Kidney (tissue), 14 donors: ENCODE data around the gene SLC1A5. TPM values are rescaled to one million over a fixed set of nuclear protein-coding genes. Genes with fewer than 3 reads are reported as not detected.

Source experiments
- DNase-seq, 5 donors: peaks; one replicate each; pipeline ENCODE4 v3.0.0-alpha.2; 2013 to 2020
- FAIRE-seq: peaks from 2 replicates; lab custom pipeline; 2012; peaks lifted over from hg19 to GRCh38; lab: Jason Lieb, UNC
- H3K27ac ChIP-seq, 2 donors: one replicate each; pipeline ENCODE4 v1.7.0; 2013; ENCODE audit warnings: low read depth in 2 of 2, low read length in 2 of 2, inconsistent platforms in 1 of 2
- H3K27me3 ChIP-seq: one replicate; pipeline ENCODE4 v1.7.1; 2013; ENCODE audit warnings: low read length, inconsistent platforms; ENCODE audit not compliant: control insufficient read depth, insufficient read depth
- H3K36me3 ChIP-seq, 3 donors: one replicate each; pipeline versions ENCODE4 v1.7.0 to v1.7.1; 2013; ENCODE audit warnings: low read length in 3 of 3, control low read depth in 1 of 3, inconsistent platforms in 1 of 3; ENCODE audit not compliant: insufficient read depth in 3 of 3, control insufficient read depth in 2 of 3
- H3K4me1 ChIP-seq, 3 donors: one replicate each; pipeline versions ENCODE4 v1.7.0 to v1.7.1; 2013; ENCODE audit warnings: low read length in 3 of 3, inconsistent platforms in 1 of 3, low read depth in 1 of 3; ENCODE audit not compliant: control insufficient read depth in 2 of 3, insufficient read depth in 2 of 3
- H3K4me3 ChIP-seq, 3 donors: one replicate each; pipeline versions ENCODE4 v1.7.0 to v1.8.1; 2013; ENCODE audit warnings: low read length in 3 of 3, control low read depth in 1 of 3, inconsistent platforms in 1 of 3
- H3K9ac ChIP-seq, 3 donors: one replicate each; pipeline versions ENCODE4 v1.7.0 to v1.7.1; 2013; ENCODE audit warnings: low read length in 3 of 3, control low read depth in 1 of 3, inconsistent platforms in 1 of 3
- H3K9me3 ChIP-seq, 3 donors: one replicate each; pipeline versions ENCODE4 v1.7.0 to v1.7.1; 2013; ENCODE audit warnings: low read length in 3 of 3, control low read depth in 1 of 3, inconsistent platforms in 1 of 3; ENCODE audit not compliant: control insufficient read depth in 2 of 3, insufficient read depth in 1 of 3
- CTCF ChIP-seq: IDR thresholded peaks from 3 replicates; pipeline ENCODE4 v1.5.1; 2012; ENCODE audit warnings: mild to moderate bottlenecking, moderate library complexity, borderline replicate concordance; ENCODE audit not compliant: insufficient read depth; ENCODE audit errors: extremely low read depth
- intact Hi-C: fragments of 100-400 bp; cut with DNase I; formaldehyde crosslinking; loops from one replicate; pipeline ENCODE4 v1.11.1; 2022
- polyA plus RNA-seq: library from polyadenylated mRNA; stranded (reverse); fragments of 350-450 nt; fragmentation: Illumina TruSeq; extraction: RNeasy Lipid Tissue Mini Kit (QIAGEN cat#74804); gene quantifications from one replicate; pipeline ENCODE4 v1.2.3, GENCODE V29; 2014; ENCODE audit warnings: low read depth, low replicate concordance; ENCODE audit not compliant: insufficient read depth
- total RNA-seq: library from RNA; stranded (reverse); fragmentation: NEBNext Ultra II Directional; extraction: Animal tissue kit (Norgen Biotek cat#: 25700); gene quantifications from one replicate; pipeline ENCODE4 v1.2.1, GENCODE V29; 2021
- donor health status: control.
- donor health status: control.
- donor health status: control.
- donor health status: control.
- donor health status: control.
- donor health status: DM: yes; HTN: yes; CAD: no.
- donor health status: Normal renal cell carcinoma (clear cell type).

The SLC1A5 gene
- total and polyA plus RNA-seq, 2 donors from 2014 or later, result 42.1 to 93.9 TPM

- Histone ChIP-seq H3K27me3 (no peaks in the 10 kb centered on the region), H3K4me3 (peak overlapping the region; percentile 7 to 72 (median 61)), H3K9me3 (no peaks in the 10 kb centered on the region), H3K4me1 (peaks cover 3 to 29% (median 22%) of the 10 kb centered on the region in 3 donors), H3K9ac (peak overlapping the region in 1 of 3 donors; percentile 77), H3K27ac (peak overlapping the region; percentile 88 to 90), H3K36me3 (peaks cover 0 to 3% (median 2%) of the 10 kb centered on the region in 3 donors)
- DNase-seq (no peak), FAIRE-seq (no peak)
- intact Hi-C loops, result no loop called here
- no peak for TF ChIP-seq CTCF
Observed at GRCh38 chr19:46785980-46786235, 2.5 kb downstream of the SLC1A5 start.

- intact Hi-C loops, result no loop called here
- Histone ChIP-seq H3K9me3 (no peaks in the 10 kb centered on the region), H3K27ac (peak overlapping the region; percentile 51 to 90), H3K36me3 (peaks cover 0 to 4% (median 2%) of the 10 kb centered on the region in 3 donors), H3K4me3 (peak overlapping the region; percentile 17 to 72 (median 61)), H3K9ac (peak overlapping the region in 1 of 3 donors; percentile 77), H3K4me1 (peaks cover 3 to 29% (median 22%) of the 10 kb centered on the region in 3 donors), H3K27me3 (no peaks in the 10 kb centered on the region)
- TF ChIP-seq CTCF, result no peak
- DNase-seq (peak in 1 of 5 donors; percentile 37), FAIRE-seq (no peak)
Observed at GRCh38 chr19:46785054-46785979, 3.1 kb downstream of the SLC1A5 start.

- peak overlapping the region; percentile 17 to 72 (median 33) for H3K4me3 ChIP-seq
- no peaks in the 10 kb centered on the region for H3K9me3 ChIP-seq
- H3K27me3 ChIP-seq, result no peaks in the 10 kb centered on the region
- H3K36me3 ChIP-seq, result peaks cover 2 to 5% (median 2%) of the 10 kb centered on the region in 3 donors
- intact Hi-C loops, result no loop called here
- no peak for TF ChIP-seq CTCF
- H3K4me1 ChIP-seq, result peaks cover 3 to 29% (median 22%) of the 10 kb centered on the region in 3 donors
- peak overlapping the region; percentile 38 to 51 for H3K27ac ChIP-seq
- FAIRE-seq (no peak), DNase-seq (peak; percentile 82 to 95 (median 84))
- H3K9ac ChIP-seq, result peak overlapping the region in 1 of 3 donors; percentile 37
Observed at GRCh38 chr19:46784262-46785053, 3.9 kb downstream of the SLC1A5 start.
